Stimulated activated CD4-positive, alpha-beta T cell treated with anti-CD3 and anti-CD28 coated beads, TNF-alpha, amount 100 ng/mL, for 48 hours (primary cell): ENCODE results near the gene PROSER2.

Experiments
- DNase-seq, 3 donors: peaks; one replicate each; pipeline ENCODE4 v3.0.0-alpha.2; 2020; ENCODE audit warnings: low read depth in 3 of 3

Gene PROSER2

GRCh38 chr10:11908536-11908935 lies 85.4 kb downstream of the PROSER2 start:
- no peak for DNase-seq

GRCh38 chr10:11908991-11909390 lies 85.8 kb downstream of the PROSER2 start:
- DNase-seq = no peak

GRCh38 chr10:11909618-11910017 lies 86.5 kb downstream of the PROSER2 start:
- DNase-seq = no peak

GRCh38 chr10:11910102-11910501 lies 86.9 kb downstream of the PROSER2 start:
- no peak for DNase-seq

- no peak for DNase-seq
Measured at GRCh38 chr10:11913079-11913641, 90.0 kb downstream of the PROSER2 start.

DNA sequence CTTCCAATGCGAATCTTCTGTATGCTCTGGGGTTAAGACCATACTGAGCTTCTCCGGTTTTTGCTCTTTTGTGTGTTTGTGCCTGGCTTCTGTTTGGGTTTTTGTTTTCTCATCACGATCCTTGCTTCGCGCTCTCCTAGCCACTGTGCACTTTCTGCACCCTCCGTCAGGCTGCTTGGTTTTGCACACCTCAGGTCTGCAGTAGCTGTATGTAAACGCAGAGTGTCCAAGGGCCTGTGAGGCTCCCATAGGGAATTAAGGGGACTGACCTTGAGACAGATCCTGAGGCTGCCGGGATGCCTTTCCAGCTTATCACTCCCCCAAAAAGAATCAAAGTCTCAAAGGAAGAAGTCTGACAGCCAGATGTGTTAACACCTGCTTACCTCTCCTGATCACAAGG lies 95.2 kb downstream of the PROSER2 start:
- no peak for DNase-seq

- no peak for DNase-seq
Measured at GRCh38 chr10:11919271-11919670, 96.1 kb downstream of the PROSER2 start.
